Thyroid gland (tissue), 4 donors: ENCODE measurements around the gene FCHO1.

ENCODE experiments used
- CTCF ChIP-seq, 6 experiments: fragments of 200-600 bp in 3 of 6; fragments of 450-650 bp in 3 of 6; sonication (generic) in 3 of 6; IDR thresholded peaks; one replicate each; pipeline ENCODE4 v1.5.1; 2016 to 2019; ENCODE audit warnings: antibody characterized with exemption in 6 of 6, mild to moderate bottlenecking in 2 of 6, inconsistent platforms in 1 of 6, moderate library complexity in 1 of 6
- POLR2A ChIP-seq, 2 donors: fragments of 450-650 bp; IDR thresholded peaks; one replicate each; pipeline ENCODE4 v1.6.1; 2017; ENCODE audit warnings: antibody characterized with exemption in 2 of 2, mild to moderate bottlenecking in 2 of 2, moderate library complexity in 1 of 2

- TF ChIP-seq CTCF (IDR thresholded peaks at IDR 0.05) (no peak), POLR2A (IDR thresholded peaks at IDR 0.05) (no peak)
Measured at GRCh38 chr19:17741456-17741855, 9.8 kb upstream of the FCHO1 start.
